Occipital lobe (tissue), 2 donors: Measurements from ENCODE around the gene MAP3K5. TPM values are rescaled to one million over a fixed set of nuclear protein-coding genes. Genes with fewer than 3 reads are reported as not detected.

Experiments used
- DNase-seq: peaks from one replicate; lab custom pipeline; 2025; lab: John Stamatoyannopoulos, UW
- total RNA-seq: library from RNA; depleted of rRNA; stranded (reverse); fragments of >200 nt; gene quantifications from one replicate; pipeline ENCODE4 v1.2.3, GENCODE V29; 2014

MAP3K5 gene
- total RNA-seq, 1 donor from 2014 or later = 9.8 TPM

DNA sequence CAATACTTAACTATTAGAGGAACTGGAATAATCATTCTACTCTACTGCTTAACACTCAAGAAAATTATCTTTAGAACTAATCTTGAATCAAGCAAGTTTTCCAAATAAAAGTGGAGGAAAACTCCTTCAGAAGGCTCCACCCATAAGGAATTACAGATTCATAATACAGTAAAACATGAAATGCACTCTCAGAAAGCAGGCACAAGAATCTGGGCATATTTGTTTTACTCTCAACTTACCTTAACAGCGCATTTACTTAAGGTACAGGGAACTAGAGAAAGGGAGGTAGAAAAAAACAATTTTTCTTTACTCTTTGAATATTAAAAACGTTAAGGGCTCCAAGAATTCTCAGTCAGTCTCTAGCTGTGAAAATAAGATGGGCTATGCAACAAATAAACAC lies 140.3 kb downstream of the MAP3K5 start:
- DNase-seq = no peak

DNA sequence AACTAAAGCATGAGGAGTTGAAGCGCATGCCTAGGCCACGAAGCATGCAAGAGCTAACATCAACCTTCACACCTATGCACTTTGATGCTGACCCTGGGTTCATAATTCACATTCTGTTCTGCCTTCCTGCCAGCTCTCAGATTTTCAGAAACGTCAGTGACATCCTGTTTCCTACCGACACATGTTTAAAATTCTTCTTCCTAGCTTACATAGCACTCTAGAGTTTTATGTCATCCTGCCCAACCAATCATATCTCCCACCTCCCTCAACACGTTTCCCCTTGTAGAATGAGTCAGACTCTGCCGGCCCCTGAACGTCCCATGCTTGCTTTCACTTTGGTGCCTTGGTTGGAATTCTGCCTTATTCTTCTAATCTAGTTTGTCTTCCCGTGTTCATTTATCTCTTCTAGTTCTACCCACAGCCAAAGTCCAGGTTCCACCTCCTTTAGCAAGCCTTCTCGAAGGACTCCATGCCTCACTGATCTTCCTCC lies 144.9 kb downstream of the MAP3K5 start:
- no peak for DNase-seq

DNA sequence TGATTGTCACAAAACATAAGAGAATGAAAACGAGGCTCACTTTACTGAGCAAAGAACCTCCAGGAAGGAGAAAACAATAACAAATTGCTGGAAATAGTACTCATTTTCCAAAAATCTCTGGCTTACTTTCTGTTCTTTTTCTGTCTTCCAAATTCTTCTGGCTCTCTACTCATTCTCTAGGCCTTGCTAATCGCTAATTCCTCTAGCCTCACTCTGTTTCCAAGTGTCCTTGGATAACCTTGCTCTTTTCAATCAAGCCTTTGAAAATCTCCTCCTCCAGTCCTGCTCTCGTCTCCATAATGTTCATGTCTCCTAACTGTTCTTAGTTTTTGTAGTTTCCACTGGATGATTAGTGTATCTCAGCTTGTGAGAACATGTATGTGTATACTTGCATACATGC lies 145.9 kb downstream of the MAP3K5 start:
- no peak for DNase-seq

DNA sequence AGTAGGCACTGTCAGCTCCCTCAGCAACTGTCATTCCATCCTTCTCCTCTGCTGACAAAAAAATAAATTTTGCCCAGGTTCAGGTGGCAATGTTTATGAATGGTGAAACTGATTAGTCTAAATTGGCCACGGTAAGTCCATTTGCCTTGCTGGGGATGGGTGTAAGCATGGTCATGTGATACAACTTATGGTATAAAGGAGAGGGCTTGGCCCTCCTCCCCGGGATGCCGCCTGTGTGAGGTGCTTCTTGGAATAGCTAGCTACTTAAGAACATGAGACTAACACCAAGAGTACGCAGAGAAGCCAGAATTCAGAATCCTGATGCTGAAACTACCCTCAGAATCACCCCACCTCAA lies 147.7 kb downstream of the MAP3K5 start:
- DNase-seq = no peak

DNA sequence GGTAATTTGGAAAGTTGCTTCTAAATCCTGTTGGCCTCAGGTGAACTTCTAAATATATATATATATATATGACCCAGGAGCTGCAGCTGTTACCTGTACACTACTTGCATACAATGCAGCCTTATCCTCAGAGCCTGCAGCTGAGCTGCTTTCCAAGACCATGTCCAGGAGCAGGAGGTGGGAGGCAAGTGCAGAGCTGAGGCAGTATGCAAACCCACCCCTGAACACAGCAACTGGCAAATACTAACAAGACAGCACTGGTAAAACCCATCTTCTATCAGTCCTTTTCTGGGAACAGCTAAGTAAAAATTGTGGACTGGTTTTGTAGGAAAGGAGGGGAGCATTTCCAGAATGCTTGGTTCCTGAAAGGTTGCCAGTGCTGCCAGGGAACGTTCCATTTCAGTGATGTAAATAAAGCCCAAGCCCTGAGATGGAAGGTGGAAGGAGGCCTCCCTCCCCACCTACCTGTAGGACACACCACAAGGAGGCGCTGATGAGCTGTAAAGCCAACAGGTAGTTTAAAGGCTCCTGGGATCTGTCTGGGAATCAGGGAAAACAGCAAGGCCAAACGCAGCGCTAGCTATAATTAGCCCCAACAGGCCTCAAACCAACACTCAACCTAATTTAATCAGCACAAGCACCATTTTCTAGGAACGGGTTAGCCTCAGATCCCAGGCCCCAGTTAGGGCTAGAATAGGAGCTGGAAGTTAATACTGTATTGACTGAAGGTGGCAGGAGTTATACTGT lies 148.3 kb downstream of the MAP3K5 start:
- DNase-seq = peak; percentile 37

DNA sequence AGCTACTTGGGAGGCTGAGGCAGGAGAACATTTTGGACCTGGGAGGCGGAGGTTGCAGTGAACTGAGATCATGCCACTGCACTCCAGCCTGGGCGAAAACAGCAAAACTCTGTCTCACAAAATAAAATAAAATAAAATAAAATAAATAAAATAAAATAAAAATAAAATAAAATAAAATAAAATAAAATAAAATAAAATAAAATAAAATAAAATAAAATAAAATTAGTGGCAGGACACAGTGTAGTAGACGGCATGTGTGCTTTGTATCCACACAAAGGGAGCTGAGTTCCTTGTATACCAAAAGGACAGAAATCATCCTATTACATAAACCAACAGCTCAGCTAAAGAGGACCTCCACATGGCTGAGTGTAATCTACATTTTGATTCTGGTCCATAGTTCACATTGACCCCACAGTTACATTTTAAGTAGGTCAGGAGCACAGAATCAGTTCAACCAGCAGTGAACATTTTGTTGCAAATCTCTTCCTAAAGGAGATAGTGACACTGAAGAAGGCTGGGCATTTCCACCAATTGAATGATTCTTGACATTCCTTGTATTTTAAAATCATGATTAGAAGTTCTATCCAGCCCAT lies 150.3 kb downstream of the MAP3K5 start:
- DNase-seq = no peak

DNA sequence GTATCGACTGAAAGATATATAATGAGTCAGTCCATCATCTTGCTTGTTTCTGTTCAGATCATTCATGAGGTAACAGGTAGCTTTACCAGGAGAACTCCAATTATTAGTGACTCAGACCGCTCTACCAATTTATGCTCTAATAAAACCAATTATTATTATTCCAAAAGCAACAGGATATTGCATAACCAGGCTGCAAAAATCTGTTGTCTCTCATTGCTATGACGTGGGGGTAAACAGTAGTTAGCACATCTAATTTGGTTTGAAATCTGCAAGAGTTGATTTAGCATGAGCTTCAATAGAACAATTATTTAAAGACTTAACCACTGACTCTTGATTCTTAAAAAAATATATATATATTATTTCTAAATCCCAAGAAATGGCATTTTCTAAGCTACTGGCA lies 151.1 kb downstream of the MAP3K5 start:
- no peak for DNase-seq

DNA sequence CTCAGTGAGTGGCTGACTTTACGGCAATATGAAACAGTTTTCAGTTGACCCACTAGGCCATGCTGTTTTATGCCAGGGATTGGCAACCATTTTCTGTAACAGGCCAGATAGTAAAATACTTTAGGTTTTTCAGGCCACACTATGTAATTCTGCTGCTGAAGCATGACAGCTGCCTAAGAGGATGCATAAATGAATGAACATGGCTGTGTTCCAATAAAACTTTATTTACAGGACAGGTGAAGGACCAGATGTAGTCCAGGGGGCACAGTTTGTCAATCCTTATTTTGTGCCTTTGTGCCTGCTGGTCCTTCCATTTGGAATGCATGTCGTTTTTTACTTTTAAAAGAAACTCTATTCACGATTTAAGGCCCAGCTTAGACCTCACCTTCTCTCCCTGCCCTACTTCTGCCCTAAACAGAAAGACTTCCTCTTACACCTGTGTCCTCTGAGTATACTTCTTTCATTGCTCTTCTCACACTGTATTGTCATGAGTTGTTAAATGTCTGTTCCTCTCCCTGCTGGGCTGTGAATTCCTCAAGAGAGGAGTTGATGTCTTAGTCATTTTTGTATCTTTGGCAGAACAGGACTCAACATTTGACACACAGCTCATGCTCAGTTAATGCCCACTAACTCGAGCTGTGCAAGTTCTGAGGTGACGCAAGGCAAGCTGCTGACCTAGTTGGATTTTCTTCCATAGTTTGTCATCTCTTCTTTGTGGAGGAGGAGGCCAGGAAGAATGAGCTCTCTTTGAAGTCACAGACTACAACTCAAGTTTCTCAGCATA lies 152.0 kb downstream of the MAP3K5 start:
- DNase-seq = no peak

DNA sequence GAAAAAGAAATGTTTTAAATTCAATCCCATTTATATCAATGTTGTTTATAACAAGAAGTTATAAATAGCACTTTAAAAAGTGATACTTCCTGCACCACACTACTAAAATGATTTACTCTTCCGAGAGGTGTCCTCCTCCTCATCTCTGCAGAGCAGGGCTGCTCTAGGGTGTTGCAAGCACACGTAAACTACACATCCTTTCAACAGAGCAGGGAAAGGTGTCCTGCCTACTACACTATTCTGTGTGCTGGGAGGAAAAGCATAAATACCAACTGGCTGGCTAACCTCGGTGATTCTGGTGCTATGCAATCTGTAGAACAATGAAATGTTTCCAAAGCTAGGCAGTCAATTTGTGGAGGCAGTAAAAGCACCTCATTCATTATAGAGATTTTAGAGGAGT lies 152.6 kb downstream of the MAP3K5 start:
- no peak for DNase-seq

DNA sequence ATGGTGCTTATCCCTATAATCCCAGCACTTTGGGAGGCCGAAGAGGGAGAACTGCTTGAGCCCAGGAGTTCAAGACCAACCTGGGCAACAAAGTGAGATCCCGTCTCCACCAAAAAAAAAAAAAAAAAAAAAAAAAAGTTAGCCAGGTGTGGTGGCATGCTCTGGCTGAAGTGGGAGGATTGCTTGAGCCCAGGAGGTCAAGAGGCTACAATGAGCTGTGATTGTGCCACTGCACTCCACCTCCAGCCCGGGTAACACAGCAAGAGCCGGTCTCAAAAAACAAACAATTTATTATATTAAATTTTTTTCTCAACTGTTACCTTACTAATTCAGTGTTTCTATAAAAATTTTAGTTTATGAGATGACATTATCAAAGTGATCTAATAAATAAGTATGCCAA lies 156.7 kb downstream of the MAP3K5 start:
- no peak for DNase-seq

DNA sequence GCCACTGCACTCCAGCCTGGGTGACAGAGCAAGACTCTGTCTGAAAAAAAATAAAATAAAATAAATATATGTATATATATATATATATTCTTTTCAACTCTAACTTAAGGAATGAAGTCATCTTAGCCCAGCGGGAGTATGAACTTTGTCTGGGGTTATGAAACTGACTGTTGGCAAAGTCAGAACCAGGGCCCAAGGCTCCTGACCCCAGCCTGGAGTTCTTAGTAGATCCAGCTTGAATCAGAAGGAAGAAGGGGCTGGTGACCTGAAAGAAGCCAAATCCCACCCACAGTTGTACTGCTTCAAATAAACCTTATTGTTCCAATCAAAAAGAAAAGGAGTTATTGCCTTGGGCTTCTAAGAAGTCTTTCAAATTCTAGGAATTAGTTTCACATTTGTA lies 158.9 kb downstream of the MAP3K5 start:
- DNase-seq = no peak

DNA sequence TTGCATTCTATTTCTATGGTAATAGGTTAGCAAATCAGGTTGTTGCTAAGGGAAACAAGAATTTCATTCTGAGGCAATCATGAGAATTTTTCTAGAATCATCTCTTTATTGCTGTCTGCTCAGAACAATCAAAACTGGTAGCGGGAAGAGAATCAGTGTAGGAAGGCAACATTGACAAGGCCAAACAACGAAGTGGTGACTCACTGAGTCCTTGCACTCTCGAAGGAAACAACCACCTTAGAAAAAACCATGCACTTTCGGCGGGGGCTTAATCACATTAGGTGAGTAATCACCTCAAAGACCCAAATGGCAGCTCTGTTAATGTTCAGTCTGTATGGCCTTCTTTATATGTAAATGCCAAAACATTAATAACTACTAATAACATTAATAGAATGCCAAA lies 163.3 kb downstream of the MAP3K5 start:
- no peak for DNase-seq

DNA sequence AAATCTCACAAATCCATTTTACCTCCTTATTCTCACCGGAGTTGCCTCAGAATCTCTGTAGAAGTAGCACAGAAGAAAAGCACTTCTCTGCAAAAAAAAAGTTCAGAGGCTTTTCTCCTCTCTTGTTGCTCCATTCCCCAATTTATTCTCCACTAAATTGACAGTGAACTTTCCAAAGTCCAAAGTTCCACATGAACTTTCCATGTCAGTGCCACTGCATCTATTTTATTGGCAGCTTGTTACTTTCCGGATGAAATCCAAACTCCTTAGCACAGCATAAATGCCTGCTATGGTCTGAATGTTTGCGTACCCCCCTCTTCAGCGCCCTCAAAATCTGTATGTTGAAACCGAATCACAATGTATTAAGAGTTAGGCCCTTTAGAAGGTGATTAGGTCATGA lies 165.1 kb downstream of the MAP3K5 start:
- no peak for DNase-seq

DNA sequence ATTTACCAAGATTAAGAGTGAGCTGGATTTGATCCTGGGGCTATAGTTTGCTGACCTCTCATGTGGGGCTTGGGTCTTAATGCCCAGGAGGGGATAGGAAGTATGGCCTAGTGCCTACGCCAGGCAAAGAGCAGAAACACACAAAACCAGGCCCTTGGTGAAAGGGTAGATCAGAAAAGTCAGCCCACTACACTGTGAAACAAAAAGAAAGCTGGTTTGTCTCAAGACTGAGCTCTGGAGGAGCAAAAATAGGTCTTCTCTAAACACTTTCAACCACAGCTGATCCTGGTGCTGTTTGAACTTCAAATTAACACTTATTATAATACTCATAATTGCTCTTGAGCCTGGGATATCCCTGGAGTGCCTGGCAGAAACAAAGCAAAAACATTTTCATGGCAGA lies 167.0 kb downstream of the MAP3K5 start:
- no peak for DNase-seq

DNA sequence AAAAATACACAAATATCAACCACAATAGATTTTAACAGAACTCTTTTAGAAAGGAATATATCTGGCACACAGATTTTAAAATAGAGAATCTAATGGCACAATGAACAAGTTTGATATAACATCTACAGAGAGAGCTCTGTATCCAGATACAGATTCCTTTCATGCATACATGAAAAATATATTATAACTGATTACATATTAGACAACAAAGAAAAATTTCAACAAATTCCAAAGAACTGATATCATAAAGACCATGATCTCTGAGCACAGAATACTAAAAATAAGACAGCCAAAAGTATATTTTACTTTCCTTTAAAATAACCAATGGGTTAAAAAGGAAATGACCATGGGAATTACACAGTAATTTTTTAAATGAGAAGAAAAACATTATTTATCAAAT lies 167.9 kb downstream of the MAP3K5 start:
- no peak for DNase-seq

DNA sequence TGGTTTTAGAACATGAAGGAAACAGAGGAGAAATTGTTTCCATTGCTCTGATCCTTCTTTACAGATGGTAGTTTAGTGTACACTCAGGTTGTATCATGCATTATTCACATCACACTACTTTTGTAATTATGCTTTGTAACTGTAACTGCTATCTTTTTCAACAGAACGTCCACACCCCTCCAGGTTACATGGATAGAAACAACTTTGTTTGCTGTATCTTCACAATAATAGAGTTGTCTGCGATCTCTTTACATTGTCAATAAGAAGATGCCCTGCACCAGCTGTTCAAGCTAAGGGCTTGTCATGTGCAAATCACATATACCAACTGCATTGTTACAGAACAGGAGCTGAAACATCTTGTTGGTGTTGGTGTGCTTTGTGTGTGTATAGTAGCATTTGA lies 174.2 kb downstream of the MAP3K5 start:
- DNase-seq = no peak

DNA sequence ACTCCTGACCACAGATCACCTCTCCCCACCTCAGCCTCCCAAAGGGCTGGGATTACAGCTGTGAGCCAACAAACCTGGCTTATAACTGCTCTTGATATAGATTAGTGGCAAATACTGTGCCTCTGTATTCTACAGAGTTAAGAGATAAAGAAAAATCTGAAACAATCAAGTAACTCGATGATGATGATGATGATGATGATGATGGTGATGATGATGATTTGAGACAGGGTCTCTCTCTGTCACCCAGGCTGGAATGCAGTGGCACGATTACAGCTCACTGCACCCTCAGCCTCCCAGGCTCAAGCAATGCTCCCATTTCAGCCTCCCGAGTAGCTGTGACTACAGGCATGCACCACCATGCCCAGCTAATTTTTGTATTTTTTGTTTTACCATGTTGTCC lies 175.8 kb downstream of the MAP3K5 start:
- DNase-seq = no peak

DNA sequence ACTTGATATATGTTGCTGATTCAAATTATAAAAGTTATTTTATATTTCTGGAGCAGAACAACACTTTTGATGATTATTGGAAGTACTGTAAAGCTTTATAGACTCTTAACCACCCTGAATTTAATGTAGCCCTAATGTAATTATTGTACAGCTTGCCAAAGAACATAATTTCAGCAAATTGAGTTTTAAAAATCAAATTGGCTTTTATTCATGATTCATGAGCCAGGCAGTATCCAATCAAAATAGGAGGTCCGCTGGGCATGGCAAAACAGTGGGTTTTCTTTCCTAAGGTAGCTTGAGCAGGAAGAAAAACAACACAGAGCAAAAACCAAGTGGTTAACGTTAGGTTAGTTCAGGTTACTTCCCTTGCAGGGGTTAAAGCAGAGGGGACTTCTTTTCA lies 177.3 kb downstream of the MAP3K5 start:
- no peak for DNase-seq

DNA sequence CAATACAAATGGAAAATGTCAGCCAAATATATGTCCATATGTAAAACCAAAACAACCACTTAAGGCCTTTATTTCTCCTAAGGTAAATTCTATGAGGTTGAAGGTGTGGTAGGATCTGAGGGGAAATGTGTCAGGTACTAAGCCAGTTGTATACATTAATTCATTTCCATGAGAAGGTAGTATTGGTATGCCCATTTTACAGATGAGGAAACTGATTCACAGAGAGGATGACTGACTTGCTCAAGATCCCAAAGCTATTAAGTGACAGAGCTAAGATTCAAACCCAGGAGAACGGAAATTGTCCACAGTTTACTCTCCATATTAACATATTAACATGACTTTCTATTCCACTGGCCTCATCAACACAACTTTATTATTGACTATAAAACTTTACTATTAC lies 177.9 kb downstream of the MAP3K5 start:
- no peak for DNase-seq

DNA sequence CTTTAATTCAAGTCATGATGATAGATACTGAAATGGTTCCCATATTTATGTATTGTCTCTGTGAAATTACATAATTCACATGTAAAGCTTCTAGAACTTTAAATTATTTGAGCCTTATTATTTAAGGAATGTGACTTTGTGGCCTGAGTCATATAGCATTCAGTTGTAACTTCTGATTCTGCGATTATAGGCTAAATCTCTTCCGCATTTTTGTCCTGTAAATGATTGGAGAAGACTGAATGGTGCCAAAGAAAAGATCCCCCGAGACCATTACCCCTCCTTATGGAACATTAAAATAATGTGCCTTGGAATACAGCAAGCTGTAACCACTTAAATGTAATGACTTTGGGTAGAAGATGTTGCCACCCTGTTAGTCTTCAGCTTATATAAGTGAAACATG lies 178.8 kb downstream of the MAP3K5 start:
- no peak for DNase-seq

DNA sequence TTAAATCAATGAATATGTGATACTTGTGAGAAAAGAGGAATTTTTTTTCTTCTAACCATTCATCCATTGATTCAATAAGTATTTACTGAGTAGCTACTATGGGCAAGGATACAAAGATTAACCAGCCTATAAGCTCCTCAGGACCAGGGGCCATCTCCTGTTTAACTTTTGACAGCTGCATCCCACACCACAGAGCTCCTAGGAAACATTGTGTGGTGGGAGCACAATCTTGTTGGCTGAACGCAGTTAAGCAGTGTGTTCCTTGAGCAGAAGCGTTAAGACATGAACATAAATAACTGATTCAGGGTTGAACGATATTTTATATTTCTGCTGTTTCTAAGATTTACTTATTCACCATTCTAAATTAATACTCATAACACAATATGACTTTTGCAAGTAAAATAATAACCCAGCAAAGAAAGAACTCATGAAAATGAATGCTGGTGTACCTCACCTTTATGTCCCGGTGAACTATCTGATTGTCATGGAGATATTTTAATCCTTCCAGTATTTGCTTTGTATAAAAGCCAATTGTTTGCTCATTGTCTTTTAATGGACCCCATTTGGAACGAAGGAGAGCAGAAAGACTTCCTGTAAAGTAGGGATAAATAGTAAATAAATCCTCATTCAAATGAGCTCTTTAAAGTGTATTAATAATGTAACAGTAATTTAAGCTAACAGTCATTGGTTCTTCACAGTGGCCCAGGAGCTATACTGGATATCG lies 179.4 kb downstream of the MAP3K5 start:
- DNase-seq = no peak

DNA sequence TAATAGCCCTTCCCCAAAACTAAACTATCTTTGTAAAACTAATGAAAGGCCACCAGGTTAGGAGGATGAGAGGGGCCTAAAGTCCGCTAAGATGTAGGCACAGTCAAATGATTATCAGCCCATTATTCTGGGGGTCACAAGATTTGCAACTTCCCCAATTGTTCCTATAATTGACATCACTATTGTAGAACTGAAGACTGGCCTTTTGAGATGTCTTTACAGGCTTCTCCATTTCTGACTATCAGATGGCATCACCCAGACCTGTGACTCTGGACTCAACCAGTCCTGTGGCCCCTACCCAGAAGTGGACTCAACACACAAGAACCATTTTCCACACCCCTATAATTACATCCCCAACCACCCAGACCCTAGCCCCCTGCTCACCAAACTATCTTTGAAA lies 180.5 kb downstream of the MAP3K5 start:
- DNase-seq = no peak
